GM21367 (cell line): ENCODE data around the gene ELOVL4.

ENCODE experiments used
- ATAC-seq: cut with Tn5 transposase; IDR thresholded peaks from one replicate; pipeline ENCODE4 v1.9.1; 2021; ENCODE audit not compliant: unreplicated experiment

The ELOVL4 gene

GRCh38 chr6:79913369-79913768 is 34.0 kb downstream of the ELOVL4 start:
- no peak for ATAC-seq

DNA sequence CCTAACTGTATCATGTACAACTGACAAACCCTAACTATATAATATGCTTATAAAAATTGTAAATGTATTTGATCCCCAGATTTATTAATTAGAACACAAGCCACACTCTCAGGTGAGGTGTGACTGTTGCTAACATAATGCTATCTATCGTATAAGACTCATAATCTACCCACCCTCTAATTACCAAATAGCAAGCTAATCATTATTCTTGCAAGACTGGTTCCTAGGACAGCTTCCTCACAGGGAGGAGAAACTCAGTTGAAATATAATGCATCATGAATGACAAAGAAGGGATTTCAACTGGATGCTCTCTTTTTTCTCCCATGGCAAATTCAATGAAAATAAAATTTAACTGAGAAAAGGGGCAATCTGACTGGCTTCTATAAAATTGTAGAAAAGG is 35.4 kb downstream of the ELOVL4 start:
- ATAC-seq, result no peak

GRCh38 chr6:79909517-79909916 is 37.8 kb downstream of the ELOVL4 start:
- ATAC-seq, result no peak

DNA sequence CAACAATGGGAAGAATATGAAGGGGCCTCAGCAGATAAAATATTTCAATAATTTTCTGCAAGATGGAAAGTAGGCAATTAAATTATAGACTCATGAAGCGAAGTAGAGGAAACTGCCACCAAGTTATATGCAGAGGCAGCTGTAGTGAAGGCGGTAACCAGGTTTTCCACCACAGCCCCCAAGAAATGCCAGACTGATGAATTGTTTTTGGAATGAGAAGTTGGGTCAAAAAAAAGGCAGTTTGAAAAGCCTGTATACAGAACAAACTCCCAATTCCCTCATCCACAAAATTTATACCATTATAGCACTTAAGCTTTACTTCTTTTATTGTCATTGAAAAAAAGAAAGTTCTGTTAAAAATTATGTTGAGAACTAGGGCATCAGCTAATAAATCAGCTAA is 45.3 kb downstream of the ELOVL4 start:
- ATAC-seq, result no peak

DNA sequence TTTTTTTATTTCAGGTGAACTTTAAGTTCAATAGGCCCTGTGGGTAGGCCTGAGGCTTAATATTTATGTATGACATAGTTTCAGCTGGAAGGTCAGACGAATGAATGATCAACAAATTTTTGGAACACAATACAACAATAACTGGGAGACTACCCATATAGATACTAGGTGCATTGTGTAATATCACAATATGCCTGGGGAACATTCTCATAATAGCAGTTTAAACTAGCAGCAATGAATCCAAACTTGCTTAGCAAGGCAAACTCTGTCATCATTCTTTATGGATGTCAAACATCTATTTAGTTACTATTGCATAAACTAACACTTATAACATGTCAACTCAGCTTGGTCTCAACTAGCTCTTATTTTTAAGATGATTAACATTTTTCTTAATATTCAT is 49.3 kb downstream of the ELOVL4 start:
- ATAC-seq, result no peak

- no peak for ATAC-seq
These were observed 51.3 kb downstream of the ELOVL4 start for GRCh38 chr6:79896075-79896449.

DNA sequence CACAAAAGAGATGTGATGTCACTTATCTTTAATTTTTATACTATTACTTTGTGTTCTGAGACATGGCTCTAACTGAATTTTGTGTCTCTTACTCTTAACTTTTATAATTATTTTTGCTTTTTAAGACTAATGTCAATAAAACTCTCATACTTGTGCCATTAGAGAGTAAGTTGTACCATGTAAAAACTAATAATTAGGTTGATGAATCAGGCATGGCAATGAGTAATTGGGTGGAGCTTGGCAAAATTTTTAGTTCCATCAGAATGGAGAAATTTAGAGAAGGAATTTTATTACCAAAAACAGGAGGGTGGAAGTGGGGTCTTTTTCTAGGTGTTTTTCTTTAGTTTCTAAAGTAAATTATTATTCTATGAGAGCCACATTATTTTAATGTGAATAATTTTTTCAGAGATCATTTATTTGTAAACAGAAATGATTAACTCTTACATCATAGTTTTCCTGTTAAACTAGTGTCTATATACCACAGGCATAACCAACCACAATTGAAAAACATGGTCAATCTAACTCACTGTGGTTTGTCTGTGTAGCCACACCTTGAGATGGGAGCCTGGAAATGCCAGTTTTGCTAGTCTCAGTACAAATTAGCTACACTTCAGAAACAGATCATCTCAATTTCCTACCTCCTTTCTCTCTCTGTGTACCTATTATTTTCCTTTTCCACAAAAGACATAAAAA is 51.8 kb downstream of the ELOVL4 start:
- ATAC-seq, result no peak

GRCh38 chr6:79894939-79895338 is 52.4 kb downstream of the ELOVL4 start:
- ATAC-seq, result no peak

DNA sequence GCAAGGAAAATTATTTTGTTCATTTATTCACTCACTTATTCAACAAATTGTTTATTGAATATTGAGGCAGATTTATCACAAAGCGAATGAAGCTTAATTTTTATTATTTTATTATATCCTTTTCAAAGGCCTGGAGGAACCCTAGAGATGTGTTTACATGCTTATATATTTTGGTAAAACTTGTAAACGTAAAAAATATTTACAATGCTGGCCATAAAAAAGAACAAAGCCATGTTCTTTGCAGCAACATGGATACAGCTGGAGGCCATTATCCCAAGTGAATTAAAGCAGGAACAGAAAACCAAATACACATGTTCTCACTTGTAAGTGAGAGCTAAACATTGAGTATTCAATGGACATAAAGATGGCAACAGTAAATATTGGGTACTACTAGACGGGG is 58.8 kb downstream of the ELOVL4 start:
- no peak for ATAC-seq

DNA sequence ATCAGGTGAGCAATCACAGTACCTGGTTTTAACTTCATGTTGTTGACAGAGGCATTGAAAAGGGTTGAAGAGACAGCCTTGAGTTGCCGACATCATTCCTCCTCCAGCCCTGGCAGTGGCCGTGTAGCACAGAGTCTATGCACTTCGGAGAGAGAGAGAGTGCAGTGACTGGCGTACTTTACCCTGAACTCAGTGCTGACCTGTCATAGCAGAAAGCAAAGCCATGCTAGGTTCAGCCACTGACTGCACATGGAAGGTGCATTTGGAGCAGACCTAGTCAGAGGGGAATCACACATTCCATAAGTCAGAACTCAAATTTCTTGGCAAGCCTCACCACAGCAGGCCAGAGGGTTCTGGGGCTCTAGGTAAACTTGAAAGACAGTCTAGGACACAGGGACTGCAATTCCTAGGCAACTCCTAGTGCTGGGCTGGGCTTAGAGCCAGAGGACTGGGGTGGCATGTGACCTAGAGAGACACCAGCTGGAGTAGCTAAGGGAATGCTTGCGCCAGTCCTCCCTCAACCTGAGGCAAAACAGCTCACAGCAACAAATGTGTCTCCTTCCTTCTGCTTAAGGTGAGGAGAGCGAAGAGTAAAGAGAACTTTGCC is 69.1 kb downstream of the ELOVL4 start:
- no peak for ATAC-seq

DNA sequence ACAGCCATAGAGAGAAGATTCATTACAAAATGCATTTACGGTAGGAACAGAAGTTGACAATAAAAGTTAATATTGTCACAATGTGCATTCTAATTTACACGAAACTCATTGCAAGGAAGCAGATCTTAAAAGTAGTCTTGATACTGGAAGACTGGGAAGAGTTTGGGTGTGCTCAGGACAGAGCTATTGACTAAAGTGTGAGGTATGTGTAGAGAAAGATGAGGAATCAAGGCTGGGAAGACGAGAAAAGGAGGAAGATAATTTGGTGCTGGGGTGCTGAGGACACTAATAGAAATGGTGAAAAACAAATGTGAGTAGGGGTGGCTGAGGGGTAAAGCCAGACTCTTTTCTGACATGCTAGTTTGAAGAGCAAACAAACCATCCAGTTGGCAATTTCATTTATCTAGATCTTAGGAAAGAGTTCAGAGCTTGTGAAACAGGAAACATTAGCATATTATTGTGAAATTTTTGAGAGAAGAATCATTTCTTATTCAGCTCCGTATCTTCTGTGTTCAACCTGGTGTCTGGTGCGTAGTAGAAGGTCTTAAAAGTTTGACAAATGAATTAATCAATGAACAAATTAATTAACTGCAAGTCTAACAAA is 72.7 kb downstream of the ELOVL4 start:
- ATAC-seq, result no peak

- ATAC-seq, result no peak
These were observed 74.4 kb downstream of the ELOVL4 start for GRCh38 chr6:79872986-79873385.

DNA sequence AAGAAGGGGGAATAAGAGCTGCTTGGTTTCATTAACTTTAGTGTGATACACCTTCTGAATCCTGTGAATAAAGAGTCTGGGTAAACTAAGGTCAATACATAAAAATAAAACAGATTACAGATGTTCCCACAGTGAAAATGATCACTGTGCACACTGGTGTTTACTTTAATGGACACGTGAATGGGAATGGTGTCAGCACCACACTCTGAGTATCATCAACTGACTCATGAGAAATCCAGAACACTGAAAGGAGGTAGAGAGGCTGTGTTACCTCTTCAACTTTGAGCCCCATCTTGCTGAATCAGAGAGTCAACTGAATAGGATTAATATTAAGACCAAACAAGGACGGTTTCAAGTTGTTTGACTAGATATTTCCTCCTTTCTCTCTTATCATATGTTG is 75.0 kb downstream of the ELOVL4 start:
- no peak for ATAC-seq

GRCh38 chr6:79869600-79870084 is 77.7 kb downstream of the ELOVL4 start:
- ATAC-seq, result peak; percentile 100

DNA sequence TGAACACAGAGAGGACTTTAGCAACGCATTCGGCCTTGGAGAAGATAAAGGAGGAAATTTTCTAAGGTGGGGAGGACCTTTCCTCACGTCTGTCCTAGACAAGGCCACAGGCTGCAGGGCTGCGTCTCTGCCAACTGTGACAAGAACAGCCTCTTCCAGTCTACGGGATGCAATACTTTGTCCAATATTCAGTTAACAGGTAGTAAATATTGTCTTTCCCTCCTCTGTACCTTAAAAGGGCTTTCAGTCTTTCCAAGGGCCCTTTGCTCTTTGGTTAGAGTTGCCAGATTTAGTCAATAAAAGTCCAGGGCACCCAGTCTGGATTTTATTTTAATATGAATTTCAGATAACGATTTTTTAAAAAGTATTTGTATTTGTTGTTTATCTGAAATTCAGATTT is 78.2 kb downstream of the ELOVL4 start:
- no peak for ATAC-seq

DNA sequence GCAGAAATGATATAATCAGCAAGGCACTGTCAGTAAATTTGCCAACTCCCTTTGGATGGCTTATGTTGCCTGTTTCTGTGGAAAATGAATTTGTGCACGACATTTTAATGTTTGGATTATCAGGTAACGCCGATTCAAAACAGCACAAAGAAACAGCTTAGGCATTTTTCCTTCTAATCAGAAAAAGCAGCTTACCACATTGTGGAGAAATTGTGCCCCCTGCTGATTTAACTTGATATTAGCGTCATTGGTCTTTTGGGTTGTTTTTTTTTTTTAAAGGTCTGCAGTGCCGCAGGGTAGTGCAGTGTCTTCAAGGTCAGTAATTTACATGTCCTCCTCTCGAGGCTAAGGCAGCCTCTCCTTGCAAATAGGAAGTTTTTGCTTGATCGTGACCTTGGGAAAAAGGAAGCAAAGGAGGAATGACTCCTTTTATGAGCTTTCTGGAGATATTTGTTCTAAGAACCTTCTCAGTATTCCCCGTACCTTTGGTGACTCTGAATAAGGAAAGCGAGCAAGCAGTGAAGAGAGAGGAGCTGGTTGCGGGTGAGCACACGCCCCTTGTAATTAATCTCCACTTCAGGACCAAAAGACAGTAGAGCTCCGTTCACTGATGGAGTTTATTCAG is 79.1 kb downstream of the ELOVL4 start:
- peak; percentile 31 for ATAC-seq
